Tibial nerve (tissue), 4 donors: ENCODE measurements around the gene ANKRD9. TPM values are rescaled to one million over a fixed set of nuclear protein-coding genes. Genes with fewer than 3 reads are reported as not detected.

Source experiments
- DNase-seq, 2 donors: peaks; one replicate each; pipeline ENCODE4 v3.0.0-alpha.2; 2019; ENCODE audit warnings: low spot score in 2 of 2
- H3K27ac ChIP-seq, 4 donors: fragments of 200-600 bp; sonication (generic) in 3 of 4; one replicate each; pipeline ENCODE4 v1.5.1; 2017 to 2019; ENCODE audit warnings: mild to moderate bottlenecking in 1 of 4
- H3K27me3 ChIP-seq, 2 donors: fragments of 200-600 bp; sonication (generic) in 1 of 2; one replicate each; pipeline versions ENCODE4 v1.5.1 to v1.6.0; 2017 to 2019
- H3K36me3 ChIP-seq, 3 donors: fragments of 200-600 bp; sonication (generic); one replicate each; pipeline ENCODE4 v1.5.1; 2018 to 2019
- H3K4me1 ChIP-seq, 4 donors: fragments of 200-600 bp; sonication (generic) in 3 of 4; one replicate each; pipeline ENCODE4 v1.5.1; 2017 to 2019
- H3K4me3 ChIP-seq, 4 donors: fragments of 200-600 bp; sonication (generic) in 3 of 4; one replicate each; pipeline ENCODE4 v1.5.1; 2017 to 2019; ENCODE audit warnings: mild to moderate bottlenecking in 1 of 4, moderate library complexity in 1 of 4
- H3K9me3 ChIP-seq, 4 donors: fragments of 200-600 bp; sonication (generic) in 3 of 4; one replicate each; pipeline ENCODE4 v1.5.1; 2017 to 2019
- EP300 ChIP-seq, 2 donors: sonication (generic); formaldehyde crosslinking; IDR thresholded peaks; one replicate each; pipeline ENCODE4 v1.6.1; 2017; ENCODE audit warnings: antibody characterized with exemption in 2 of 2, mild to moderate bottlenecking in 1 of 2
- POLR2A ChIP-seq, 2 donors: fragments of 450-650 bp; IDR thresholded peaks; one replicate each; pipeline ENCODE4 v1.6.1; 2017; ENCODE audit warnings: antibody characterized with exemption in 2 of 2, mild to moderate bottlenecking in 2 of 2, moderate library complexity in 2 of 2
- WGBS, 2 donors: methylation state at CpG; one replicate each; pipeline ENCODE4 v1.1.5; 2018; 5-methylcytosine and 5-hydroxymethylcytosine counted together
- total RNA-seq, 4 donors: library from RNA; depleted of rRNA; stranded (reverse); fragments of >200 nt; gene quantifications; one replicate each; pipeline ENCODE4 v1.1.0, GENCODE V29; 2016
- TF ChIP-seq, protein P1 (sequence below), 5 experiments: fragments of 200-600 bp in 3 of 5; fragments of 450-650 bp in 2 of 5; sonication (generic) in 3 of 5; IDR thresholded peaks; one replicate each; pipeline ENCODE4 v1.5.1; 2016 to 2019; ENCODE audit warnings: antibody characterized with exemption in 5 of 5, mild to moderate bottlenecking in 3 of 5, moderate library complexity in 2 of 5

ANKRD9 gene, protein sequence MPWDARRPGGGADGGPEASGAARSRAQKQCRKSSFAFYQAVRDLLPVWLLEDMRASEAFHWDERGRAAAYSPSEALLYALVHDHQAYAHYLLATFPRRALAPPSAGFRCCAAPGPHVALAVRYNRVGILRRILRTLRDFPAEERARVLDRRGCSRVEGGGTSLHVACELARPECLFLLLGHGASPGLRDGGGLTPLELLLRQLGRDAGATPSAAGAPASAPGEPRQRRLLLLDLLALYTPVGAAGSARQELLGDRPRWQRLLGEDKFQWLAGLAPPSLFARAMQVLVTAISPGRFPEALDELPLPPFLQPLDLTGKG
- 10 to 100 TPM; 11.4 to 39.3 (median 26.2) TPM for total RNA-seq

DNA sequence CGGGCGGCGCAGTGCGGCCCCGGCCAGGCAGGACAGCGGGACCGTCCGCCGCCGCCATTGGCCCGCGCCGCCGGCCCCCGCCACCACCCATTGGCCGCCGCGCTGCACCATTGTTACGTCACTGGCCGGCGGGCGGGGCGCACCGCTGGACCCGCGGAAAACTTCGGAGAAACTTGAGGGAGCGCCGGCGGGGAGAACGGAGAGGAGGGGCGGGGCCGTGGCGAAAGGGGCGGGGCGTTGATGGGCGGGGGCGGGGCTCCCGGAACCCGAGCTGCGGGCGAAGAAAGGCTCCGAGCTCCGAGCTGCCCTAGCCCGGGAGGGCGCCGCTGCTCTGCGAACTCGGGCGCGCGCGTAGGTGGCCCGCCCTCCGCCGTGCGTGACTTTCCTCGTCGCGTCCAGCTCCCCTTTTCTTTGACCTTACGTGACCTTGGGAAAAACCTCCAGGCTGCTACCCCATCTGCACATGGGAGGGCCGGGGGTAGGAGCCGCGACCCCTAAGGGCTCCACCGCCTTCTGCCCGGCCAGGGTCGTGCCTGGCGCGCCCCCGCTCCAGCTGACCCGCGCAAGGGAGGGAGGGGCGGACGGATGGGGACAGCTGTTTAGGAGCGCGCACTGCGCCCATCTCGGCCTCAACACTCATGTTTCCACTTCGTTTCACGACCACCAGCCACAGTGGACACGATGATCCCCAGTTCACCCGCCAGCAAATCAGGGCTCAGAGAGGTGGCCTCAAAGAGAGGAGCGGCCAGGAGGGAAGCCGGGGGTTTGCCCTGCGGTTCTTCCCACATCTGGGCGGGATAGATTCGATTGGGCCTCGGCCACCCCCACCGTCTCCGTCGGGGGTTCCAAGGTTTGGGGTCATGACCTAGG is at the start of gene ANKRD9:
Gene ANKRD9, minus strand, starts transcription at position 31 of the 870 bp plus-strand sequence. CDS start 1,887 bp downstream, outside the sequence.
- TF ChIP-seq, protein P1, sequence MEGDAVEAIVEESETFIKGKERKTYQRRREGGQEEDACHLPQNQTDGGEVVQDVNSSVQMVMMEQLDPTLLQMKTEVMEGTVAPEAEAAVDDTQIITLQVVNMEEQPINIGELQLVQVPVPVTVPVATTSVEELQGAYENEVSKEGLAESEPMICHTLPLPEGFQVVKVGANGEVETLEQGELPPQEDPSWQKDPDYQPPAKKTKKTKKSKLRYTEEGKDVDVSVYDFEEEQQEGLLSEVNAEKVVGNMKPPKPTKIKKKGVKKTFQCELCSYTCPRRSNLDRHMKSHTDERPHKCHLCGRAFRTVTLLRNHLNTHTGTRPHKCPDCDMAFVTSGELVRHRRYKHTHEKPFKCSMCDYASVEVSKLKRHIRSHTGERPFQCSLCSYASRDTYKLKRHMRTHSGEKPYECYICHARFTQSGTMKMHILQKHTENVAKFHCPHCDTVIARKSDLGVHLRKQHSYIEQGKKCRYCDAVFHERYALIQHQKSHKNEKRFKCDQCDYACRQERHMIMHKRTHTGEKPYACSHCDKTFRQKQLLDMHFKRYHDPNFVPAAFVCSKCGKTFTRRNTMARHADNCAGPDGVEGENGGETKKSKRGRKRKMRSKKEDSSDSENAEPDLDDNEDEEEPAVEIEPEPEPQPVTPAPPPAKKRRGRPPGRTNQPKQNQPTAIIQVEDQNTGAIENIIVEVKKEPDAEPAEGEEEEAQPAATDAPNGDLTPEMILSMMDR (IDR thresholded peaks at IDR 0.05): no peak
- peak in 1 of 2 donors; percentile 40 for TF ChIP-seq POLR2A (IDR thresholded peaks at IDR 0.05)
- TF ChIP-seq EP300 (IDR thresholded peaks at IDR 0.05): peak in 1 of 2 donors; percentile 65
- Histone ChIP-seq H3K9me3 (no peaks in the 10 kb centered on the region), H3K36me3 (peaks cover 0 to 18% (median 0%) of the 10 kb centered on the region in 3 donors), H3K27me3 (no peaks in the 10 kb centered on the region), H3K4me3 (peak within 1 kb of the TSS; percentile 38 to 79 (median 72)), H3K4me1 (peaks cover 0 to 29% (median 8%) of the 10 kb centered on the region in 4 donors), H3K27ac (peak within 1 kb of the TSS; percentile 76 to 89 (median 86))
- 4 to 5% methylated on average over 53 of the region's 91 CpGs for WGBS, 2 donors
- DNase-seq: peak; percentile 92 to 93

DNA sequence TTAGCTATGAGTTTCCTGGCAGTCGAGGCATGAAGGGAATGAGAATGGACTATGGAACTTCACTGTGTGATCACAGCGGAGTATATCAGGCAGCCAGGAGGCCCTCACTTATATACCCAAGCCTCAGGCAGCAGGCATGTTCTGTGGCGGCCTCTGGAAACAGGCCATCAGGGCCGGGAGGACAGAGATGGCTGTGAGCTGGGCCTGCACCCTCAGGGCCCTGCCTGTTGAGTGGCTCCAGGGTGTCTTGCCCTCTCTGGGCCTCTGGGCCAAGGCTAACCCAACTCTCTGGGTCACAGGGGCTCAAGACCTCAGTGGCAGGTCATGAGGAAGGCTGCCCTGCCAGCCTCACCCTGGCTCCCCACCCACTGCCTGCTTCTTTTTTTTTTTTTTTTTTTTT is 49.0 kb upstream of the ANKRD9 start:
- Histone ChIP-seq H3K36me3 (no peaks in the 10 kb centered on the region), H3K27ac (no peak overlapping the region), H3K4me1 (peaks cover 0 to 11% (median 0%) of the 10 kb centered on the region in 4 donors), H3K4me3 (no peak overlapping the region), H3K27me3 (no peaks in the 10 kb centered on the region), H3K9me3 (no peaks in the 10 kb centered on the region)
- WGBS, 2 donors: 58 to 78% methylated on average over 4 of the region's 4 CpGs
- no peak for DNase-seq
- no peak for TF ChIP-seq EP300 (IDR thresholded peaks at IDR 0.05)
- TF ChIP-seq, protein P1 (IDR thresholded peaks at IDR 0.05): no peak
- TF ChIP-seq POLR2A (IDR thresholded peaks at IDR 0.05): no peak

DNA sequence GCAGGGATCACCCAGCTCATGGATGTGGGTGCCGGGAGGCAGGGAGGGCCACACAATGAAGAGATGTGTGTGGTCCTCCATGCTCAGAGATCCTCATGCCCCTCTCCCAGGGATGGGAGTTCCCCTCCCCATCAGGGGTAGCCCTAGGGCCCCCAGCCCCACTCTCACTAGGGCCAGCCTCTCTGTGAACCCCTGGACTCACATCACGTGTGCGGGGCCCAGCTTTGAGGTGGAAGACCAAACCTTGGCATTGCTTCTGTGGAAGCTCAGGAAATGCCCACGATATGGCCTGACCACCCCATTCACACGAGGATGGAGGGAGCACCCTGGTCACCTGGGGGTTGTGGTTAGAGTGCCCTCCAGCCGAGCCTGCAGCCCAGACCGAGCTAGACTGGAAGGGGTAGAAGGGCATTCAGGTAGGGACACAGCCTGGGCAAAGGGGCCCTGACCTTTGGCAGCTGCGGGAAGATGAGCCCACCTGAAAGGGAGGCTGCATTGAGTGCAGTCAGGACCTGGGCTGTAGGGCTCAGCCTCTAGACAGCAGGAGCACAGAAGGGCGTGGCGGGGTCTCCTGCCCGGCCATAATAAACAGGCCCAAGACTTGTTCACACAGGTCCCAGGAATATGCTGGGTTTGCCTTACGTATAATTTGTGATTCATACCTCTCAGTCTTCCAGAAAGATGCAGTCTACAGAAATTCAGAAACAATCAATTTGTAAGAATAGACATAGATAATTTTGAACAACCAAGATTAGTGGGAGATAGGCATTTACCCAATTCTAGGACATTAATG is 48.1 kb upstream of the ANKRD9 start:
- no peak for DNase-seq
- no peak overlapping the region for H3K27ac ChIP-seq
- peaks cover 0 to 11% (median 0%) of the 10 kb centered on the region in 4 donors for H3K4me1 ChIP-seq
- 86 to 95% methylated on average over 10 to 12 of the region's 12 CpGs for WGBS, 2 donors
- no peak for TF ChIP-seq POLR2A (IDR thresholded peaks at IDR 0.05)
- no peak overlapping the region for H3K4me3 ChIP-seq
- no peaks in the 10 kb centered on the region for H3K36me3 ChIP-seq
- H3K9me3 ChIP-seq: no peaks in the 10 kb centered on the region
- no peaks in the 10 kb centered on the region for H3K27me3 ChIP-seq

DNA sequence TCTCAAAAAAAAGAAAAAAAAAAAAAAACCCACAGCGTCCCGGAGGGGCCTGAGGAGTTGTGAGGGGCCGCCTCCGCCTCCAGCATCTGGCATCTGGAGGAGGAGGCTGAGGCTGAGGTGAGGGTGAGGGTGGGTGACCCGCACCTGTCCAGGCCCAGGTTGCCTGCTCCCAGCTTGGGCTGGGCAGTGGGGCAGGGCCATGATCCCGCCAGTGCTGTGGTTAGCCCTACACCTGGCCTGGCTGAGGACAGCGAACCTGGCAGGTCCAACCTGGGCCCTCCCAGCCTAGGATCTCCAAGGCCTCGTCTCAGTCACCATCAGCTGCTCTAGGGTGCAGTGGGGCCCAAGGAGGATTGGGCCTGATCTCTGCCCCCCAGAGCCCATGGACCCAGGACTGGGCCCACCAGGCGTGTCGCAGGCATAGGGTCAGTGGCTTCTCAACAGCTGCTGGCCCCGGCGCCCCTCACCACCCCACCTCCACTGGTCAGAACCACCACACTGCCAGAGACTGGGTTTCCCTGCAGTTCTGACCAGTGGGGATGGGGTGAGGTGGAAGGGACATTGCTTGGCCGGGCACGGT is 46.6 kb upstream of the ANKRD9 start:
- DNase-seq: no peak
- H3K4me3 ChIP-seq: peak overlapping the region in 1 of 4 donors; percentile 97
- no peaks in the 10 kb centered on the region for H3K27me3 ChIP-seq
- peaks cover 0 to 15% (median 0%) of the 10 kb centered on the region in 4 donors for H3K4me1 ChIP-seq
- no peaks in the 10 kb centered on the region for H3K36me3 ChIP-seq
- TF ChIP-seq POLR2A (IDR thresholded peaks at IDR 0.05): no peak
- TF ChIP-seq, protein P1 (IDR thresholded peaks at IDR 0.05): no peak
- TF ChIP-seq EP300 (IDR thresholded peaks at IDR 0.05): no peak
- 93 to 97% methylated on average over 13 of the region's 14 CpGs for WGBS, 2 donors
- no peaks in the 10 kb centered on the region for H3K9me3 ChIP-seq
- H3K27ac ChIP-seq: no peak overlapping the region
